Spleen (tissue), 7 donors: Measurements from ENCODE around the gene TBL1X.

Experiments
- CTCF ChIP-seq, 11 experiments: fragments of 200-600 bp in 7 of 11; fragments of 450-650 bp in 4 of 11; sonication (generic) in 4 of 11; IDR thresholded peaks in 8 of 11; conservative IDR thresholded peaks in 3 of 11; 1 replicate in 7 of 11; 2 replicates in 4 of 11; pipeline versions ENCODE4 v1.4.0 to v1.8.0; 2016 to 2021; ENCODE audit warnings: antibody characterized with exemption in 11 of 11, inconsistent platforms in 4 of 11, mild to moderate bottlenecking in 1 of 11
- POLR2AphosphoS5 ChIP-seq, 3 donors: sonication (generic); formaldehyde crosslinking; IDR thresholded peaks; one replicate each; pipeline ENCODE4 v1.5.1; 2017; ENCODE audit warnings: antibody characterized with exemption in 3 of 3
- donor health status: DM: no; HTN: no; CAD: no; lungs with moderate emphysema.
- donor health status: DM: no; HTN: no; CAD: no.
- donor health status: DM: no; HTN: no; CAD: no.

- TF ChIP-seq POLR2AphosphoS5 (IDR thresholded peaks at IDR 0.05), result no peak
- no peak for TF ChIP-seq CTCF (IDR thresholded peaks at IDR 0.05 in 8 of 11, conservative IDR thresholded peaks at IDR 0.05 in 3 of 11)
Observed at GRCh38 chrX:9656277-9656676, 191.4 kb downstream of the TBL1X start.
